Measurements from ENCODE around the gene TAF4. TPM values are rescaled to one million over a fixed set of nuclear protein-coding genes. Genes with fewer than 3 reads are reported as not detected.
A peak's percentile ranks its signal among the peaks of the same experiment; 100 is the strongest.

Gene TAF4
- total and polyA plus RNA-seq, 2 donors (not counting 3 experiments of a cell fraction or from before 2014, with no cell fraction given) = 6.1 to 19.5 TPM

GRCh38 chr20:61980647-61981583, 84.8 kb downstream of the TAF4 start:
- intact Hi-C loops (cut with micrococcal nuclease) (no loop called here), dilution Hi-C loops (cut with MboI; ENCODE audit: extremely low pct_ligation_motif_present, low sequenced_read_pairs) (no loop called here)
- H3K36me3 ChIP-seq (ENCODE audit: control insufficient read depth in 2 of 2, extremely low read depth in 1 of 2, insufficient read depth in 2 of 2, low read length in 2 of 2) = no peaks in the 10 kb centered on the region
- DNase-seq (ENCODE audit: low read depth, low spot score) = no peak
- H3K9ac ChIP-seq (replicated peaks; ENCODE audit: extremely low read depth, insufficient read depth, low read length) = no peak overlapping the region
- FAIRE-seq = peak; percentile 90
- no peak for TF ChIP-seq POLR2AphosphoS5 (IDR thresholded peaks at IDR 0.05; ENCODE audit: insufficient read depth, low read depth, low read length)
- TF ChIP-seq, protein P1, sequence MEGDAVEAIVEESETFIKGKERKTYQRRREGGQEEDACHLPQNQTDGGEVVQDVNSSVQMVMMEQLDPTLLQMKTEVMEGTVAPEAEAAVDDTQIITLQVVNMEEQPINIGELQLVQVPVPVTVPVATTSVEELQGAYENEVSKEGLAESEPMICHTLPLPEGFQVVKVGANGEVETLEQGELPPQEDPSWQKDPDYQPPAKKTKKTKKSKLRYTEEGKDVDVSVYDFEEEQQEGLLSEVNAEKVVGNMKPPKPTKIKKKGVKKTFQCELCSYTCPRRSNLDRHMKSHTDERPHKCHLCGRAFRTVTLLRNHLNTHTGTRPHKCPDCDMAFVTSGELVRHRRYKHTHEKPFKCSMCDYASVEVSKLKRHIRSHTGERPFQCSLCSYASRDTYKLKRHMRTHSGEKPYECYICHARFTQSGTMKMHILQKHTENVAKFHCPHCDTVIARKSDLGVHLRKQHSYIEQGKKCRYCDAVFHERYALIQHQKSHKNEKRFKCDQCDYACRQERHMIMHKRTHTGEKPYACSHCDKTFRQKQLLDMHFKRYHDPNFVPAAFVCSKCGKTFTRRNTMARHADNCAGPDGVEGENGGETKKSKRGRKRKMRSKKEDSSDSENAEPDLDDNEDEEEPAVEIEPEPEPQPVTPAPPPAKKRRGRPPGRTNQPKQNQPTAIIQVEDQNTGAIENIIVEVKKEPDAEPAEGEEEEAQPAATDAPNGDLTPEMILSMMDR (IDR thresholded peaks at IDR 0.05; ENCODE audit: extremely low read depth in 1 of 2, insufficient read depth in 1 of 2, low read depth in 1 of 2, low read length in 2 of 2) = peak; percentile 45 to 50
- TF ChIP-seq EZH2 (IDR thresholded peaks at IDR 0.05; ENCODE audit: borderline replicate concordance, low read depth, low read length, severe bottlenecking) = no peak
- TF ChIP-seq POLR2A (IDR thresholded peaks at IDR 0.05; ENCODE audit: low read depth, low read length) = no peak
- no peak overlapping the region for H3K4me2 ChIP-seq (ENCODE audit: insufficient read depth, low read length)
- no peak overlapping the region for H3K27ac ChIP-seq (ENCODE audit: insufficient read depth, low read depth, low read length)
- no peaks in the 10 kb centered on the region for H3K9me1 ChIP-seq (replicated peaks; ENCODE audit: control insufficient read depth, extremely low read depth, insufficient read depth, low read length)
- H4K20me1 ChIP-seq (replicated peaks; ENCODE audit: control insufficient read depth, extremely low read depth, insufficient read depth, low read length) = no peaks in the 10 kb centered on the region
- CTCF ChIA-PET = no interaction called here
- no peak overlapping the region for H3K4me3 ChIP-seq (replicated peaks in 1 of 3; ENCODE audit: insufficient read depth in 1 of 3, low read depth in 1 of 3, low read length in 3 of 3)
- POLR2A ChIA-PET = no interaction called here
- H2AFZ ChIP-seq (ENCODE audit: low read depth, low read length) = no peak overlapping the region
- H3K79me2 ChIP-seq (ENCODE audit: control insufficient read depth, insufficient read depth, low read length) = no peaks in the 10 kb centered on the region
- no TSS peak for BruUV-seq (replicated peaks)
- no peaks in the 10 kb centered on the region for H3K4me1 ChIP-seq (ENCODE audit: control insufficient read depth, extremely low read depth, insufficient read depth, low read length)
- no peaks in the 10 kb centered on the region for H3K9me3 ChIP-seq (replicated peaks; ENCODE audit: control insufficient read depth, insufficient read depth, low read length)
- H3K27me3 ChIP-seq (ENCODE audit: control insufficient read depth in 2 of 2, insufficient read depth in 2 of 2, low read length in 2 of 2) = no peaks in the 10 kb centered on the region

All from endothelial cell of umbilical vein (primary cell).